NCI-H2227 (cell line): Measurements from ENCODE around the gene TMEM9.

Experiments used
- DNase-seq: peaks from one replicate; lab custom pipeline; 2025; ENCODE audit not compliant: unreplicated experiment; lab: John Stamatoyannopoulos, UW

Gene TMEM9

DNA sequence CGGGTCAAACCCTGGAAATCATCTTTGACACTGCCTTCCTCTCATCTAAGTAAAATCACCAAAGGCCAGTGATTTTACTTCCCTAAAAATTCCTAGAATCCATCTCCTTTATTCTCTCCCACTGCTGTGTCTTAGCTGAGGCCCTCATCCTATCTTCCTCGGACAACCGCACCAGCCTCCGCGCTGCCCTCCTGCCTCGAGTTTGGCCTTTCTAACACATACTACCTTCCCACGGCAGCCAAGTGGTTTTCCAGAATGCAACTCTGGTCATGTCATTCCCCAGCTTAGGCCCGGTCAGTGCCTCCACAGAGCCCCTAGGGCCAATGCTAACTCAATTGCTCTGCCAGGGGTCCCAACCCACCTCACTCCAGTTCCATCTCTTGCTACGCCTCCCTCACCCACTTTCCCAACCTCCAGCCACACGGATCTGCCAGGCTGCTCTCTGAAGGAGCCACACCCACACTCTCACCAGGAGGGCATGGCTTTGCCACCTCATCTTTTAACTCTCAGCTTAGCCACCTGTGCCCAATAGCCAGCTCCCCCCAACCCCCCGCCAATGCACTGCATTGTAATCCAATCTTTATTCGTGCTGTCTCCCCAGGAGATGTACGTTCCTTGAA is 6.8 kb downstream of the TMEM9 start:
- no peak for DNase-seq

- no peak for DNase-seq
Observed at GRCh38 chr1:201146626-201147390, 7.5 kb downstream of the TMEM9 start.

- DNase-seq = no peak
Observed at GRCh38 chr1:201145816-201146215, 8.5 kb downstream of the TMEM9 start.

GRCh38 chr1:201145132-201145531 is 9.1 kb downstream of the TMEM9 start:
- no peak for DNase-seq

DNA sequence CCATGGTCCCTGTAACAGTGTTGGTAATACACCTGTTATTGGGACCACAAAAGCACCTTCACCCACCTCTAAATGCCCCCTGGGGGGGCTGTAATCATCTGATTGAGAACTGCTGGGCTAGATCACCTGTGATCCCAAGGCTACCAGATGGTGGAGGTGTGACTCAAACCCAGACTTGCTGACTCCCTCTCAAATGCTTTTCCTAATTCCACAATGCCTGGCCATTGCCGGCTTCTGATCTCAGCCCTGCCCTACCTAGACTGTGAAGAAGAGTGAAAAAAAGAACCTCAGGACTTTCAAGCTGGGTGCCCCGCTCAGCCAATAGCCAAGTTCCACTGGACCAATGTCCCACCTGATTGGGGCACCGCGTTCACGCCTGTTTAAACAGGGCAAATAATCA is 9.6 kb downstream of the TMEM9 start:
- DNase-seq = no peak

DNA sequence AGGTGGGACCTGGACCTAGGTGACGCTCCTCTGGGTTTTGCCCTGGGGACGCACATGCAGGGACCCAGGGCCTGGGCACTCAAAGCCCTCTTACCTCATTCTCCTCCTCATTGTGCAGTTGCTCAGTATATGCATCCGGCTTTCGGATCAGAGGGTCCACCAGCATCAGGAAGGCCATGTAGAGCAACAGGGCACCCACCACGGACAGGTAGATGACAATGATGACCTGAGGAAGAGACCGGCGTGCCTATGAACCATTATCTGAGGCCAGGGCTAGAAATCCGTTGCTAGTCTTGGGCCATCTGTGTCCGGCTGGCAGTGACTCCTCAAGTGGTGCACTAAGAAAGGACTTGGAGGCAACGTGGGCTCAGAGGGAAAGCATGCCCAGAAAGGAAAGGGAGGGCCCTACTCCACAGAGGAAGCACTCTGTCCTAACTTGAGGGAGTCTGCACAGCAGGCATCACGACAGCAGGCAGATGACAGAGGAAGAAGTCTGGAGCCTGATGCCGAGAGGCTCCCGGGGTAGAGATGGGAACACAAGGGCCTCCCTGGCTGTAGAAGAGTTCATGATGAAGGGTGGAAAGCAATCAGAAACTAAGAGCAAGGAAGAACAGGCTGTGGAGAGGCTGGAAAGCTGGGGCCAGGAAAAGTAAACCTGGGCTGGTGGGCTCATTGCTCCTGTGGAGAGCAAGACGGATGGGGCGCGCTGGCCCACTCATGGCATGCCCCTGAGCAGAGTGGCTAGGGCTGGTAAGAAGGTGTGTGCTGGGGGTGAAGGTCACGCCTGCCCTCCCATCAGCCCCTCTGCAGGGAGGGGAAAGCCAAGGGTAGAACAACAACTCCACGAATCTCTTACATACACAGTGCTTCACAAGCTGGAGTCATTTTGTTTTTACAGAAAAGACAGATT is 10.3 kb downstream of the TMEM9 start:
- no peak for DNase-seq

DNA sequence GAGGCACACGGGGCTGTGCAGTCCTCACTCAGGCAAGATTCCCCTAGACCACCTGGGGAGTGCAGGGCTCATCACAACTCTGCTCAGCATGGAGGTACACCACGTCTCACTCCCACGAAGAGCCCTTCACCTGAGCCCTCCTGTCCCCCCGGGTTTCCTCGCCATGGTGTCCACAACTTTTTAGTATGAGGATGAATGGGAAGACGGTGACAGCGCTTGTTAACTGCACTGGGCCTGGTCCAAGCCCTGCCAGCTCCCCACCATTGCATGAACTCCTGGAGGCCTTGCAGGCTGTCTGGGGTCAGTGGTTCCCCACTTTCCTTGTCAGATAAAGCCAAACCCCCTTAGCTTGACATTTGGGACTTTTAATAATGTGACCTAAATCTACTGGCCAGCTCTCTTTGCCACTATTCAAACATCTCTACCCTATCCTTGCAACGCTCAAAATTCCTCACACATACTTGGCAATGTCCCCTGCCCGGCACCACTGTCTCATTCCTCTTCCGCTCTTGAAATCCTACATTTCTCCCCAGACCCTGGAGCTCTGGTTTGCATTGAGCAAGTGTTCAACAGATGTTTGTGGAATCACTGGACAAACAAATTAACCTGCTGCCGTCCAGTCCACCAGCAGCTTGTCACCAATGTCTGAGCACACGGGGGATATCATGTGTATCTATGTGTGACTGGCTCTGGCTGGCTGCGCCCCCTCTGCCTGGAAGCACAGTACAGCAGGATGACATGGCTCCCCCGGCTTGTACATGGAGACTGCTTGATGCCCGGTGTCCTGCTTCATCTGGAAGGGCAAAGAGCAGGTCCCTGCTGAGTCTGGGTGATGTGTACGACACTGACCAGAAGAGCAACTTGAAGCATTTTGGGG is 11.2 kb downstream of the TMEM9 start:
- DNase-seq = no peak

- no peak for DNase-seq
Observed at GRCh38 chr1:201142011-201142848, 12.0 kb downstream of the TMEM9 start.

DNA sequence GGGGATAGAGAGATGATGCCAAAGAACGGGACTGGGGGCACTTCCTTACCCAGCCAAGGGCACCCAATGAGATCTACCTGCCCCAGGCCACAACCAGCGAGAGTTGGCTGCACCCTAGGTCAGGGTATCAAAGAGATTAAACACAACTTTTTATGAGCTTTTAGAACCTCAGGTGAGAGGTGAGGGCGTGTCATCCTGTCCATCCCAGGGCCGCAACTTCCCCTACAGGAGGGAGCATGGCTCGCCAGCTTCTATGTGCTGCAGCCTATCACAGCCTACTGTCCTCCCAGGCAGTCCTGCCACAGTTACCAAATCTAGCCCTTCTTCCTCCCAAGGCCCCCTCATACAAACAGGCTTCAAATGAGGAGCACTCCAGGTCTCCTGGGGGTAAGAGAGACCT is 12.9 kb downstream of the TMEM9 start:
- DNase-seq = no peak

DNA sequence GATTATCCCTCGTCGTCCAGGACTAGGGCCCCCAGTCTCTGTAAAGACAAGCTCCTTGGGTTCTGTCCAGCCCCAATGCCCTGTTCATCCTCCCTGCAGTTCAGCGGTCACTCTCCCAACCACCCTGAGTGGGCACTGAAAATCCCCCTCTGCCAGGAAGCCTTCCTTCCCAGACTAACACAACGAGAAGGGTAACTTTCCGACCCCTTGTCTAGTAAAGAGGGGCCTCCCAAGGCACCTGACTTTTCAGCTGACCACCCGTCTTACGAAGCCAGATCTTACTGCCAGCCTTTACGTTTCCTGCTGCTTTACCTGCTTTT is 13.4 kb downstream of the TMEM9 start:
- DNase-seq = no peak

GRCh38 chr1:201140235-201140940 is 13.9 kb downstream of the TMEM9 start:
- DNase-seq = no peak

DNA sequence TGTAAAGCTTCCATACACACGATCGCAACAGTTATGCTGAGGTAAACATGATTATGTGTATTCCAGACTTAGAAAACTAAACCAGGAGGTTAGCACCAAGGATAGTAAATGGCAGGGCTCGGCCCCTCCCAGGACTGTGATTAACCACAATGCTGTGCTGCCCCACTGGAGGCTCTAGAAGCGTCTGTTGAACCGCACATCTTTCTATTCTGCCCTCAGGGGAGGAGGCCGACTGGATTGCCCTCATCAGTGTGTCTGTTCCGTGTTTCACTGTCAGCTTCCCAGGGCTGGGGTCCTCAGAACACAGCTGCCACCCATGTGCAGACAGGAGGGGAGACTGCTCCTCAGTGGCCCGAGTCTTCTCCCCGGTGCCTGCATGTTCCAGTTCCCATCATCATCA is 14.5 kb downstream of the TMEM9 start:
- DNase-seq = no peak

GRCh38 chr1:201139306-201139705 is 15.0 kb downstream of the TMEM9 start:
- DNase-seq = no peak

GRCh38 chr1:201138311-201138840 is 15.9 kb downstream of the TMEM9 start:
- no peak for DNase-seq

GRCh38 chr1:201137579-201138310 is 16.5 kb downstream of the TMEM9 start:
- DNase-seq = no peak

DNA sequence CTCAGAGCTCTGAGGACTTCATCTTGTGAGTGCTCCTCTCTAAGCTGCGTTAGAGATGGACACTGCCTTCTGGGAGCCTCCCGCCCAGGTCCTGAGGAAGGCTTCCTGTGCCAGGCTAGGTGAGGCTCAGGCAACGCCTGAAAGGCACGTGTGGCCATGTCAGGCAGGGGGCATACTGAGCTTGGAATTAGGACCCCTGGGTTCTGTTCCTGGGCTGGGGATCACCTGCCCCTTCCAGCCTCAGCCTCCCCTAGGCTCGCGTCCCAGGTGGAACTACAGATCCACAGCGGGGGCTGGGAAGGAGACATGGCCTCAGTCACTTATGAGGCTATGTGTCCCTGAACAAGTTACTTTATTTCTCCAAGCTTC is 17.3 kb downstream of the TMEM9 start:
- no peak for DNase-seq

- DNase-seq = no peak
Observed at GRCh38 chr1:201136355-201137023, 17.8 kb downstream of the TMEM9 start.

DNA sequence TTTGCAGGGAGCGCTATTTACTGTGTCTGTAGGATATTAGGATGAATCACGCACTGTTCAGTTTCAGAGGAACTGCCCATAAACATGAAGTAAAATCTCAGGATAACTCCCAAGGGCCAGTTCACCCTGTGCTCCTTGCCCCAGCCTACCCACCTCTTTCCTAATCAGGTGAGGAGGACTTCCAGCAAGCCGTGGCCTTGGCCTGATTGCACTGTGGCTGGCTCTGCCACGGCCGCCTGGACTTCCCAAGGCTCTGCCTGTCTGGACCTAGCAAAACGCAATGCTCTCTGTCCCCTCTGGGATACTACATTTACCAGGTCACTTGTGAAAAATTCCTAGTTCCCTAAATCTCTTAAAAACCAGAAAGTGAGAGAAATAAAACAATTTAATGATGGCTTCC is 19.9 kb downstream of the TMEM9 start:
- no peak for DNase-seq
